Activated B cell treated with CpG ODN at 0.5 μM for 24 hours (primary cell): ENCODE measurements around the gene RAD51B. TPM values are rescaled to one million over a fixed set of nuclear protein-coding genes. Genes with fewer than 3 reads are reported as not detected.

Experiments used
- ATAC-seq: fragments of 200-7000 bp; cut with Tn5 transposase; one replicate; pipeline ENCODE4 v1.10.0; 2021; ENCODE audit warnings: low read depth, mild to moderate bottlenecking, moderate library complexity
- CTCF ChIA-PET: fragments of 350-600 bp; sonication (Branson Sonifier 250); formaldehyde crosslinking; loops from one replicate; lab custom pipeline; 2021; ENCODE audit warnings: antibody characterized with exemption; lab: Charles Lee
- POLR2A ChIA-PET: fragments of 350-600 bp; sonication (Branson Sonifier 250); formaldehyde crosslinking; loops from one replicate; lab custom pipeline; 2021; ENCODE audit warnings: antibody characterized with exemption; lab: Charles Lee
- DNase-seq: peaks from one replicate; pipeline ENCODE4 v3.0.0; 2022
- H3K27ac Mint-ChIP-seq: one replicate; pipeline ENCODE4 v1.8.0; 2020; ENCODE audit warnings: mixed read lengths
- H3K27me3 Mint-ChIP-seq: one replicate; pipeline ENCODE4 v1.8.0; 2021; ENCODE audit warnings: mixed read lengths
- H3K36me3 Mint-ChIP-seq: one replicate; pipeline ENCODE4 v1.8.0; 2021; ENCODE audit warnings: low read depth, mixed read lengths
- H3K4me1 Mint-ChIP-seq: one replicate; pipeline ENCODE4 v1.8.0; 2021; ENCODE audit warnings: mixed read lengths
- H3K4me3 Mint-ChIP-seq: one replicate; pipeline ENCODE4 v1.8.0; 2020; ENCODE audit warnings: mild to moderate bottlenecking, mixed read lengths
- H3K9me3 Mint-ChIP-seq: one replicate; pipeline ENCODE4 v1.8.0; 2020; ENCODE audit warnings: mixed read lengths
- CTCF ChIP-seq: fragments of 200-600 bp; IDR thresholded peaks from one replicate; pipeline ENCODE4 v1.8.0; 2022; ENCODE audit warnings: antibody characterized with exemption, mild to moderate bottlenecking
- intact Hi-C: fragments of 100-400 bp; cut with micrococcal nuclease; formaldehyde crosslinking; loops from one replicate; pipeline ENCODE4 v1.15.1; 2024
- total RNA-seq: library from RNA; stranded (reverse); gene quantifications from 2 replicates; pipeline ENCODE4 v1.2.3, GENCODE V29; 2022

RAD51B gene
- total RNA-seq, 1 donor from 2014 or later, result 53.9 TPM

- Mint-ChIP-seq H3K27me3 (no peaks in the 10 kb centered on the region), H3K27ac (no peak overlapping the region), H3K4me3 (no peak overlapping the region), H3K36me3 (peaks cover 18% of the 10 kb centered on the region), H3K4me1 (peaks cover 8% of the 10 kb centered on the region), H3K9me3 (peaks cover 25% of the 10 kb centered on the region)
- CTCF ChIA-PET, result no interaction called here
- POLR2A ChIA-PET, result no interaction called here
- TF ChIP-seq CTCF, result no peak
- intact Hi-C loops, result no loop called here
- ATAC-seq (no peak), DNase-seq (no peak)
Measured at GRCh38 chr14:68619790-68620574, 800.4 kb downstream of the RAD51B start.

- DNase-seq (no peak), ATAC-seq (no peak)
- Mint-ChIP-seq H3K4me1 (peaks cover 8% of the 10 kb centered on the region), H3K36me3 (peaks cover 12% of the 10 kb centered on the region), H3K27me3 (no peaks in the 10 kb centered on the region), H3K27ac (no peak overlapping the region), H3K4me3 (no peak overlapping the region), H3K9me3 (peaks cover 16% of the 10 kb centered on the region)
- TF ChIP-seq CTCF, result no peak
- intact Hi-C loops, result no loop called here
- POLR2A ChIA-PET, result no interaction called here
- CTCF ChIA-PET, result interaction anchor here (0.8 to 1.1 kb wide), 2 partner anchors 9 to 44 kb away, joined by 3 read pairs; no protein-coding TSS in a partner anchor
Measured at GRCh38 chr14:68621400-68622365, 802.1 kb downstream of the RAD51B start.

- Mint-ChIP-seq H3K36me3 (peaks cover 6% of the 10 kb centered on the region), H3K27ac (no peak overlapping the region), H3K27me3 (no peaks in the 10 kb centered on the region), H3K4me1 (peaks cover 19% of the 10 kb centered on the region), H3K4me3 (no peak overlapping the region), H3K9me3 (peaks cover 8% of the 10 kb centered on the region)
- POLR2A ChIA-PET, result interaction anchor here (0.6 kb wide), 1 partner anchor 347 kb away, joined by 3 read pairs; no protein-coding TSS in a partner anchor
- no peak for ATAC-seq
- TF ChIP-seq CTCF, result no peak
- intact Hi-C loops, result no loop called here
- no peak for DNase-seq
- CTCF ChIA-PET, result no interaction called here
Measured at GRCh38 chr14:68622856-68623255, 803.3 kb downstream of the RAD51B start.

GRCh38 chr14:68623307-68623706, 803.7 kb downstream of the RAD51B start:
- CTCF ChIA-PET, result no interaction called here
- intact Hi-C loops, result no loop called here
- TF ChIP-seq CTCF, result no peak
- no peak for DNase-seq
- Mint-ChIP-seq H3K4me3 (no peak overlapping the region), H3K9me3 (peaks cover 6% of the 10 kb centered on the region), H3K27me3 (no peaks in the 10 kb centered on the region), H3K4me1 (peaks cover 21% of the 10 kb centered on the region), H3K36me3 (peaks cover 5% of the 10 kb centered on the region), H3K27ac (no peak overlapping the region)
- POLR2A ChIA-PET, result interaction anchor here (0.6 kb wide), 1 partner anchor 348 kb away, joined by 3 read pairs; no protein-coding TSS in a partner anchor
- no peak for ATAC-seq
